ENCODE measurements around the gene RAI1. TPM values are rescaled to one million over a fixed set of nuclear protein-coding genes. Genes with fewer than 3 reads are reported as not detected.

The RAI1 gene
- total and polyA plus RNA-seq, 2 experiments from 2014 or later: 0.87 to 0.89 TPM

DNA sequence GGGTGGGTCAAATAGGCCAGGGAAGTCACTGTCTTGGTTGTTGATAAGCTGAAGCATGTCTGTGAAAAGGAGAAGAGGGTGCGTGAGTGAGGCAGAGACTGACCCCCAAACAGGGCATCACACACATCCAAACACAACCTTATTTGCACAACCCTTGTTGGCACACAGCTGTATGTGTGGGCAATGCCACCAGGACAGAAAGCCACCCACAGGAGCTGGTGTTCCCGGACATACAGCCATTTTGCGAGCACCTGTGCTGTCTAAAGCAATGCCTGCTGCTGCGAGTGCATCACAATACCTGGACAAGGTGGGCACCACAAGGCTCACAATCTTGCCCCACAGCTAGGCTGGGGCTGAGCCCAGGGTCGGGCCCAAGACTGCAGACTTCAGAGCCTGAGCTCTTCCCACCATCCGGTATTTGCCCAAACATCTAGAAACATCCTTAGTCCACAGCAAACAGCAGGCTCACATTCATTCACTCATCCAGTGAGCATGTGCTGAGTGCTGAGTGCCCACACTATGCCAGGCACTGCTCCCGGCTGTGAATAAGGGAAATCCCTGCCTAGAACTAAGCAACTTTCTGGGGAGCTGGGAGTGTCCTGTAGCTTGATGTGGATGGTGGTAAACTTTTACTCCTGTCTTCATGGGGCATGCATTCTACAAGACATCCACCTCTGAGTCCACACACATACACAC, 139.4 kb downstream of the RAI1 start (continued):
- TF ChIP-seq STAT1 (IDR thresholded peaks at IDR 0.05; ENCODE audit: unreplicated experiment) (no peak), CREB1 (CRISPR knock-in tag; IDR thresholded peaks at IDR 0.05; ENCODE audit: low read depth) (no peak), POLR2AphosphoS5 (IDR thresholded peaks at IDR 0.05; ENCODE audit: low read depth) (no peak), ZNF331 (CRISPR knock-in tag; IDR thresholded peaks at IDR 0.05; ENCODE audit: low read depth) (no peak), JUNB (IDR thresholded peaks at IDR 0.05; ENCODE audit: unreplicated experiment) (no peak), NANOG (IDR thresholded peaks at IDR 0.05; ENCODE audit: borderline replicate concordance) (no peak), EZH2 (IDR thresholded peaks at IDR 0.05; ENCODE audit: low read depth, unreplicated experiment) (no peak)
- TF ChIP-seq, protein P1, sequence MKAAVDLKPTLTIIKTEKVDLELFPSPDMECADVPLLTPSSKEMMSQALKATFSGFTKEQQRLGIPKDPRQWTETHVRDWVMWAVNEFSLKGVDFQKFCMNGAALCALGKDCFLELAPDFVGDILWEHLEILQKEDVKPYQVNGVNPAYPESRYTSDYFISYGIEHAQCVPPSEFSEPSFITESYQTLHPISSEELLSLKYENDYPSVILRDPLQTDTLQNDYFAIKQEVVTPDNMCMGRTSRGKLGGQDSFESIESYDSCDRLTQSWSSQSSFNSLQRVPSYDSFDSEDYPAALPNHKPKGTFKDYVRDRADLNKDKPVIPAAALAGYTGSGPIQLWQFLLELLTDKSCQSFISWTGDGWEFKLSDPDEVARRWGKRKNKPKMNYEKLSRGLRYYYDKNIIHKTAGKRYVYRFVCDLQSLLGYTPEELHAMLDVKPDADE (IDR thresholded peaks at IDR 0.05): no peak
- TF ChIP-seq, protein P2, sequence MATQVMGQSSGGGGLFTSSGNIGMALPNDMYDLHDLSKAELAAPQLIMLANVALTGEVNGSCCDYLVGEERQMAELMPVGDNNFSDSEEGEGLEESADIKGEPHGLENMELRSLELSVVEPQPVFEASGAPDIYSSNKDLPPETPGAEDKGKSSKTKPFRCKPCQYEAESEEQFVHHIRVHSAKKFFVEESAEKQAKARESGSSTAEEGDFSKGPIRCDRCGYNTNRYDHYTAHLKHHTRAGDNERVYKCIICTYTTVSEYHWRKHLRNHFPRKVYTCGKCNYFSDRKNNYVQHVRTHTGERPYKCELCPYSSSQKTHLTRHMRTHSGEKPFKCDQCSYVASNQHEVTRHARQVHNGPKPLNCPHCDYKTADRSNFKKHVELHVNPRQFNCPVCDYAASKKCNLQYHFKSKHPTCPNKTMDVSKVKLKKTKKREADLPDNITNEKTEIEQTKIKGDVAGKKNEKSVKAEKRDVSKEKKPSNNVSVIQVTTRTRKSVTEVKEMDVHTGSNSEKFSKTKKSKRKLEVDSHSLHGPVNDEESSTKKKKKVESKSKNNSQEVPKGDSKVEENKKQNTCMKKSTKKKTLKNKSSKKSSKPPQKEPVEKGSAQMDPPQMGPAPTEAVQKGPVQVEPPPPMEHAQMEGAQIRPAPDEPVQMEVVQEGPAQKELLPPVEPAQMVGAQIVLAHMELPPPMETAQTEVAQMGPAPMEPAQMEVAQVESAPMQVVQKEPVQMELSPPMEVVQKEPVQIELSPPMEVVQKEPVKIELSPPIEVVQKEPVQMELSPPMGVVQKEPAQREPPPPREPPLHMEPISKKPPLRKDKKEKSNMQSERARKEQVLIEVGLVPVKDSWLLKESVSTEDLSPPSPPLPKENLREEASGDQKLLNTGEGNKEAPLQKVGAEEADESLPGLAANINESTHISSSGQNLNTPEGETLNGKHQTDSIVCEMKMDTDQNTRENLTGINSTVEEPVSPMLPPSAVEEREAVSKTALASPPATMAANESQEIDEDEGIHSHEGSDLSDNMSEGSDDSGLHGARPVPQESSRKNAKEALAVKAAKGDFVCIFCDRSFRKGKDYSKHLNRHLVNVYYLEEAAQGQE (IDR thresholded peaks at IDR 0.05; ENCODE audit: unreplicated experiment): no peak

DNA sequence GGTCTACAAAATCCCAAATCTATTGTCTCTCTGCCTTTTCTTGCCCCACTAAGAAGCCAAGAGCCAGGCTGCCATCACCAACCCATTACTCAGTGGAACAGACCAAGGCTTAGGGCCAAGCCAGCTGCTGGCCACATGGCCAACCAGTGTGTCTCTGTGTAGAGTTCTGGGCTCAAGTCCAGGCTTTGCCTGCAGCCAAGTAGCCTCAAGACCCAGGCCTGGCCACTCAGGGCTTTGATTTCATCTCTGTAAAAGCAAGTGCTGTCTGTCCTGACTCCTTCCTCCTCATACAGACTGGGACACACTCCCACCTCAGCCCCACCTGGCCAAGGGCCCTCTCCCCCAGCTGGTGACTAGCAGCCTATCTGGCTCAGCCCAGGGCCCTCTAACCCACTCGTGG, 140.9 kb downstream of the RAI1 start:
- H3K4me3 ChIP-seq: no peak overlapping the region
- peaks cover 49% of the 10 kb centered on the region for H3K4me1 ChIP-seq (ENCODE audit: insufficient read depth)
- H3K36me3 ChIP-seq (ENCODE audit: insufficient read depth): 0 out of 2 replicates have a peak, but pooled peaks cover 5% of the 10 kb centered on the region
- peaks cover 56% of the 10 kb centered on the region for H3K79me2 ChIP-seq (replicated peaks; ENCODE audit: insufficient read depth)
- no peak for DNase-seq (ENCODE audit: low spot score)
- Mint-ChIP-seq H3K27ac (no peak overlapping the region), H3K4me3 (peak overlapping the region; percentile 50; the same call in 1 of the 3 replicates), H3K9me3 (no peaks in the 10 kb centered on the region; the same call in 2 of the 3 replicates), H3K36me3 (ENCODE audit: low read depth) (peaks cover 36% of the 10 kb centered on the region), H3K4me1 (peaks cover 79% of the 10 kb centered on the region), H3K27me3 (ENCODE audit: insufficient read depth, low read depth, poor library complexity) (peaks cover 23% of the 10 kb centered on the region)
- no peak overlapping the region for H3K27ac ChIP-seq (ENCODE audit: low read depth)
- peaks cover 64% of the 10 kb centered on the region for H4K20me1 ChIP-seq (replicated peaks; ENCODE audit: insufficient read depth)
- ATAC-seq: no peak
- no peak overlapping the region for H3K4me2 ChIP-seq
- peaks cover 22% of the 10 kb centered on the region for H3F3A ChIP-seq (replicated peaks; ENCODE audit: low read depth)
- H2AFZ ChIP-seq: no peak overlapping the region
- no peaks in the 10 kb centered on the region for H3K27me3 ChIP-seq (ENCODE audit: insufficient read depth)
- H3K9me2 ChIP-seq (ENCODE audit: insufficient read depth): no peaks in the 10 kb centered on the region
- no peak for TF ChIP-seq ZNF331 (CRISPR knock-in tag; IDR thresholded peaks at IDR 0.05; ENCODE audit: low read depth)
- no peak for TF ChIP-seq ZNF114 (CRISPR knock-in tag; IDR thresholded peaks at IDR 0.05)
- no peak for TF ChIP-seq CREB1 (CRISPR knock-in tag; IDR thresholded peaks at IDR 0.05; ENCODE audit: low read depth)
- TF ChIP-seq, protein P3, sequence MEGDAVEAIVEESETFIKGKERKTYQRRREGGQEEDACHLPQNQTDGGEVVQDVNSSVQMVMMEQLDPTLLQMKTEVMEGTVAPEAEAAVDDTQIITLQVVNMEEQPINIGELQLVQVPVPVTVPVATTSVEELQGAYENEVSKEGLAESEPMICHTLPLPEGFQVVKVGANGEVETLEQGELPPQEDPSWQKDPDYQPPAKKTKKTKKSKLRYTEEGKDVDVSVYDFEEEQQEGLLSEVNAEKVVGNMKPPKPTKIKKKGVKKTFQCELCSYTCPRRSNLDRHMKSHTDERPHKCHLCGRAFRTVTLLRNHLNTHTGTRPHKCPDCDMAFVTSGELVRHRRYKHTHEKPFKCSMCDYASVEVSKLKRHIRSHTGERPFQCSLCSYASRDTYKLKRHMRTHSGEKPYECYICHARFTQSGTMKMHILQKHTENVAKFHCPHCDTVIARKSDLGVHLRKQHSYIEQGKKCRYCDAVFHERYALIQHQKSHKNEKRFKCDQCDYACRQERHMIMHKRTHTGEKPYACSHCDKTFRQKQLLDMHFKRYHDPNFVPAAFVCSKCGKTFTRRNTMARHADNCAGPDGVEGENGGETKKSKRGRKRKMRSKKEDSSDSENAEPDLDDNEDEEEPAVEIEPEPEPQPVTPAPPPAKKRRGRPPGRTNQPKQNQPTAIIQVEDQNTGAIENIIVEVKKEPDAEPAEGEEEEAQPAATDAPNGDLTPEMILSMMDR (conservative IDR thresholded peaks at IDR 0.05; ENCODE audit: low read depth in 2 of 2): no peak
- TF ChIP-seq, protein P4, sequence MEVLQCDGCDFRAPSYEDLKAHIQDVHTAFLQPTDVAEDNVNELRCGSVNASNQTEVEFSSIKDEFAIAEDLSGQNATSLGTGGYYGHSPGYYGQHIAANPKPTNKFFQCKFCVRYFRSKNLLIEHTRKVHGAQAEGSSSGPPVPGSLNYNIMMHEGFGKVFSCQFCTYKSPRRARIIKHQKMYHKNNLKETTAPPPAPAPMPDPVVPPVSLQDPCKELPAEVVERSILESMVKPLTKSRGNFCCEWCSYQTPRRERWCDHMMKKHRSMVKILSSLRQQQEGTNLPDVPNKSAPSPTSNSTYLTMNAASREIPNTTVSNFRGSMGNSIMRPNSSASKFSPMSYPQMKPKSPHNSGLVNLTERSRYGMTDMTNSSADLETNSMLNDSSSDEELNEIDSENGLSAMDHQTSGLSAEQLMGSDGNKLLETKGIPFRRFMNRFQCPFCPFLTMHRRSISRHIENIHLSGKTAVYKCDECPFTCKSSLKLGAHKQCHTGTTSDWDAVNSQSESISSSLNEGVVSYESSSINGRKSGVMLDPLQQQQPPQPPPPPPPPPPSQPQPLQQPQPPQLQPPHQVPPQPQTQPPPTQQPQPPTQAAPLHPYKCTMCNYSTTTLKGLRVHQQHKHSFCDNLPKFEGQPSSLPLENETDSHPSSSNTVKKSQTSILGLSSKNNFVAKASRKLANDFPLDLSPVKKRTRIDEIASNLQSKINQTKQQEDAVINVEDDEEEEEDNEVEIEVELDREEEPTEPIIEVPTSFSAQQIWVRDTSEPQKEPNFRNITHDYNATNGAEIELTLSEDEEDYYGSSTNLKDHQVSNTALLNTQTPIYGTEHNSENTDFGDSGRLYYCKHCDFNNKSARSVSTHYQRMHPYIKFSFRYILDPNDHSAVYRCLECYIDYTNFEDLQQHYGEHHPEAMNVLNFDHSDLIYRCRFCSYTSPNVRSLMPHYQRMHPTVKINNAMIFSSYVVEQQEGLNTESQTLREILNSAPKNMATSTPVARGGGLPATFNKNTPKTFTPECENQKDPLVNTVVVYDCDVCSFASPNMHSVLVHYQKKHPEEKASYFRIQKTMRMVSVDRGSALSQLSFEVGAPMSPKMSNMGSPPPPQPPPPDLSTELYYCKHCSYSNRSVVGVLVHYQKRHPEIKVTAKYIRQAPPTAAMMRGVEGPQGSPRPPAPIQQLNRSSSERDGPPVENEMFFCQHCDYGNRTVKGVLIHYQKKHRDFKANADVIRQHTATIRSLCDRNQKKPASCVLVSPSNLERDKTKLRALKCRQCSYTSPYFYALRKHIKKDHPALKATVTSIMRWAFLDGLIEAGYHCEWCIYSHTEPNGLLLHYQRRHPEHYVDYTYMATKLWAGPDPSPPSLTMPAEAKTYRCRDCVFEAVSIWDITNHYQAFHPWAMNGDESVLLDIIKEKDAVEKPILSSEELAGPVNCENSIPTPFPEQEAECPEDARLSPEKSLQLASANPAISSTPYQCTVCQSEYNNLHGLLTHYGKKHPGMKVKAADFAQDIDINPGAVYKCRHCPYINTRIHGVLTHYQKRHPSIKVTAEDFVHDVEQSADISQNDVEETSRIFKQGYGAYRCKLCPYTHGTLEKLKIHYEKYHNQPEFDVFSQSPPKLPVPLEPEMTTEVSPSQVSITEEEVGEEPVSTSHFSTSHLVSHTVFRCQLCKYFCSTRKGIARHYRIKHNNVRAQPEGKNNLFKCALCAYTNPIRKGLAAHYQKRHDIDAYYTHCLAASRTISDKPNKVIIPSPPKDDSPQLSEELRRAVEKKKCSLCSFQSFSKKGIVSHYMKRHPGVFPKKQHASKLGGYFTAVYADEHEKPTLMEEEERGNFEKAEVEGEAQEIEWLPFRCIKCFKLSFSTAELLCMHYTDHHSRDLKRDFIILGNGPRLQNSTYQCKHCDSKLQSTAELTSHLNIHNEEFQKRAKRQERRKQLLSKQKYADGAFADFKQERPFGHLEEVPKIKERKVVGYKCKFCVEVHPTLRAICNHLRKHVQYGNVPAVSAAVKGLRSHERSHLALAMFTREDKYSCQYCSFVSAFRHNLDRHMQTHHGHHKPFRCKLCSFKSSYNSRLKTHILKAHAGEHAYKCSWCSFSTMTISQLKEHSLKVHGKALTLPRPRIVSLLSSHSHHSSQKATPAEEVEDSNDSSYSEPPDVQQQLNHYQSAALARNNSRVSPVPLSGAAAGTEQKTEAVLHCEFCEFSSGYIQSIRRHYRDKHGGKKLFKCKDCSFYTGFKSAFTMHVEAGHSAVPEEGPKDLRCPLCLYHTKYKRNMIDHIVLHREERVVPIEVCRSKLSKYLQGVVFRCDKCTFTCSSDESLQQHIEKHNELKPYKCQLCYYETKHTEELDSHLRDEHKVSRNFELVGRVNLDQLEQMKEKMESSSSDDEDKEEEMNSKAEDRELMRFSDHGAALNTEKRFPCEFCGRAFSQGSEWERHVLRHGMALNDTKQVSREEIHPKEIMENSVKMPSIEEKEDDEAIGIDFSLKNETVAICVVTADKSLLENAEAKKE (CRISPR knock-in tag; IDR thresholded peaks at IDR 0.05): no peak
- TF ChIP-seq JUNB (IDR thresholded peaks at IDR 0.05; ENCODE audit: unreplicated experiment): no peak

Data from GM23338 (cell line).